Sigmoid colon (tissue), 7 donors: ENCODE measurements around the gene ASIC3. TPM values are rescaled to one million over a fixed set of nuclear protein-coding genes. Genes with fewer than 3 reads are reported as not detected.
A peak's percentile ranks its signal among the peaks of the same experiment; 100 is the strongest.

ENCODE experiments used
- DNase-seq: peaks from one replicate; pipeline ENCODE4 v3.0.0-alpha.2; 2019
- H3K27ac ChIP-seq, 4 donors: fragments of 200-600 bp; sonication (generic); one replicate each; pipeline ENCODE4 v1.5.1; 2016 to 2019; ENCODE audit warnings: mild to moderate bottlenecking in 1 of 4
- H3K27me3 ChIP-seq, 3 donors: fragments of 200-600 bp; sonication (generic); one replicate each; pipeline ENCODE4 v1.5.1; 2019; ENCODE audit warnings: mild to moderate bottlenecking in 1 of 3
- H3K36me3 ChIP-seq, 4 donors: fragments of 200-600 bp; sonication (generic); one replicate each; pipeline ENCODE4 v1.5.1; 2016 to 2019
- H3K4me1 ChIP-seq, 4 donors: fragments of 200-600 bp; sonication (generic); one replicate each; pipeline ENCODE4 v1.5.1; 2017 to 2019
- H3K4me3 ChIP-seq, 4 donors: fragments of 200-600 bp; sonication (generic); one replicate each; pipeline ENCODE4 v1.5.1; 2017 to 2019; ENCODE audit warnings: mild to moderate bottlenecking in 2 of 4, moderate library complexity in 1 of 4
- H3K9me3 ChIP-seq, 4 donors: fragments of 200-600 bp in 3 of 4; sonication (generic) in 3 of 4; one replicate each; pipeline versions ENCODE4 v1.5.1 to v1.6.1; 2013 to 2019
- CTCF ChIP-seq, 4 experiments: fragments of 450-650 bp in 3 of 4; fragments of 200-600 bp in 1 of 4; IDR thresholded peaks; one replicate each; pipeline ENCODE4 v1.5.1; 2016 to 2019; ENCODE audit warnings: antibody characterized with exemption in 4 of 4, mild to moderate bottlenecking in 3 of 4, moderate library complexity in 2 of 4
- EP300 ChIP-seq, 4 donors: sonication (generic); formaldehyde crosslinking; IDR thresholded peaks; one replicate each; pipeline ENCODE4 v1.6.1; 2017; ENCODE audit warnings: antibody characterized with exemption in 4 of 4
- POLR2A ChIP-seq, 2 donors: fragments of 450-650 bp; IDR thresholded peaks; one replicate each; pipeline ENCODE4 v1.6.1; 2016; ENCODE audit warnings: antibody characterized with exemption in 2 of 2, mild to moderate bottlenecking in 2 of 2, moderate library complexity in 2 of 2
- POLR2AphosphoS5 ChIP-seq, 4 donors: sonication (generic); formaldehyde crosslinking; IDR thresholded peaks; one replicate each; pipeline ENCODE4 v1.6.1; 2017; ENCODE audit warnings: antibody characterized with exemption in 4 of 4
- WGBS, 2 donors: extraction: QIAGEN DNeasy Blood & Tissue Kit; methylation state at CpG; one replicate each; pipeline ENCODE4 v1.1.7; 2013; 5-methylcytosine and 5-hydroxymethylcytosine counted together
- intact Hi-C: fragments of 100-400 bp; cut with DNase I; formaldehyde crosslinking; loops from one replicate; pipeline ENCODE4 v1.15.1; 2023
- polyA plus RNA-seq, 3 donors: library from polyadenylated mRNA; stranded (reverse); fragments of 200-250 nt; gene quantifications; one replicate each; pipeline ENCODE4 v1.2.3, GENCODE V29; 2013
- total RNA-seq, 4 donors: library from RNA; depleted of rRNA; stranded (reverse); fragments of >200 nt; gene quantifications; one replicate each; pipeline ENCODE4 v1.1.0, GENCODE V29; 2016
- donor health status: healthy with polysubstance abuse.
- donor health status: Bipolar disorder and iron deficiency.
- donor health status: healthy.

ASIC3 gene
- total and polyA plus RNA-seq, 7 donors, result 0.46 to 8.6 (median 3.1) TPM

GRCh38 chr7:151071032-151071866 lies 22.9 kb downstream of the ASIC3 start:
- Histone ChIP-seq H3K9me3 (no peaks in the 10 kb centered on the region), H3K27ac (no peak overlapping the region), H3K4me3 (no peak overlapping the region), H3K36me3 (peaks cover 58 to 100% (median 87%) of the 10 kb centered on the region in 4 donors), H3K27me3 (no peaks in the 10 kb centered on the region), H3K4me1 (no peaks in the 10 kb centered on the region)
- 93 to 94% methylated on average over 39 of the region's 39 CpGs for WGBS, 2 donors
- intact Hi-C loops, result no loop called here
- TF ChIP-seq POLR2AphosphoS5 (IDR thresholded peaks at IDR 0.05), result no peak
- TF ChIP-seq EP300 (IDR thresholded peaks at IDR 0.05), result no peak
- no peak for TF ChIP-seq POLR2A (IDR thresholded peaks at IDR 0.05)
- TF ChIP-seq CTCF (IDR thresholded peaks at IDR 0.05), result no peak
- no peak for DNase-seq

GRCh38 chr7:151073990-151074389 lies 25.7 kb downstream of the ASIC3 start:
- no peak for TF ChIP-seq POLR2AphosphoS5 (IDR thresholded peaks at IDR 0.05)
- TF ChIP-seq CTCF (IDR thresholded peaks at IDR 0.05), result no peak
- TF ChIP-seq POLR2A (IDR thresholded peaks at IDR 0.05), result no peak
- TF ChIP-seq EP300 (IDR thresholded peaks at IDR 0.05), result no peak
- peaks cover 0 to 22% (median 17%) of the 10 kb centered on the region in 4 donors for H3K4me1 ChIP-seq
- intact Hi-C loops, result no loop called here
- H3K4me3 ChIP-seq, result no peak overlapping the region
- DNase-seq, result no peak
- 92 to 94% methylated on average over 17 of the region's 17 CpGs for WGBS, 2 donors
- no peaks in the 10 kb centered on the region for H3K27me3 ChIP-seq
- peaks cover 44 to 85% (median 63%) of the 10 kb centered on the region in 4 donors for H3K36me3 ChIP-seq
- no peak overlapping the region for H3K27ac ChIP-seq
- no peaks in the 10 kb centered on the region for H3K9me3 ChIP-seq

GRCh38 chr7:151074817-151075661 lies 26.7 kb downstream of the ASIC3 start:
- no peaks in the 10 kb centered on the region for H3K27me3 ChIP-seq
- H3K4me3 ChIP-seq, result no peak overlapping the region
- WGBS, 2 donors, result 94% methylated on average over 26 of the region's 26 CpGs
- peaks cover 38 to 74% (median 55%) of the 10 kb centered on the region in 4 donors for H3K36me3 ChIP-seq
- H3K27ac ChIP-seq, result no peak overlapping the region
- no peaks in the 10 kb centered on the region for H3K9me3 ChIP-seq
- H3K4me1 ChIP-seq, result peaks cover 0 to 32% (median 28%) of the 10 kb centered on the region in 4 donors
- TF ChIP-seq POLR2A (IDR thresholded peaks at IDR 0.05), result no peak
- TF ChIP-seq CTCF (IDR thresholded peaks at IDR 0.05), result no peak
- TF ChIP-seq POLR2AphosphoS5 (IDR thresholded peaks at IDR 0.05), result peak in 1 of 4 donors; percentile 12
- no peak for TF ChIP-seq EP300 (IDR thresholded peaks at IDR 0.05)
- DNase-seq, result no peak
- intact Hi-C loops, result no loop called here

- Histone ChIP-seq H3K27ac (no peak overlapping the region), H3K36me3 (peaks cover 34 to 69% (median 49%) of the 10 kb centered on the region in 4 donors), H3K9me3 (no peaks in the 10 kb centered on the region), H3K4me1 (peaks cover 0 to 33% (median 29%) of the 10 kb centered on the region in 4 donors), H3K27me3 (no peaks in the 10 kb centered on the region), H3K4me3 (no peak overlapping the region)
- no peak for TF ChIP-seq CTCF (IDR thresholded peaks at IDR 0.05)
- TF ChIP-seq EP300 (IDR thresholded peaks at IDR 0.05), result no peak
- 88 to 90% methylated on average over 7 of the region's 7 CpGs for WGBS, 2 donors
- DNase-seq, result no peak
- intact Hi-C loops, result no loop called here
Observed at GRCh38 chr7:151075662-151075971, 27.3 kb downstream of the ASIC3 start.
